Measurements from ENCODE around the gene DEFB128. TPM values are rescaled to one million over a fixed set of nuclear protein-coding genes. Genes with fewer than 3 reads are reported as not detected.

Gene DEFB128
- total and polyA plus RNA-seq, 2 of the 4 experiments (the other 2 are of a cell fraction) = not detected

DNA sequence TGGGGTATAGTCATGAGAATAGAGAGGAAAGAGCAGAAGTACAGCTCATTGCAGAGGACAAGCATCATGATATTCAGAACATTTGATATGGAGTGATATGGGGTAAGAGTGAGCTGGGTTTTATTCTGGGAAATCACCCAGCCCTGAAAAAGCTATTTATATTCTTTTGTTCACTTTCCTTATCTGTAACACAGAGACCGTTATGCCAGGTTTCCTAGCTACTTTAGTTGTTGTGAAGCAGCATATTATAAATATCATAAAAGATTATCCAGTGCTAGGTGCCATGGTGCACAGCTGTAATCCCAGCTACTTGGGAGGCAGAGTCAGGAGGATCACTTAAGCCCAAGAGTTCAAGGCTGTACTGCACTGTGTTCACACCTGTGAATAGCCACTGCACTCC lies 27.8 kb upstream of the DEFB128 start:
- no peak for ATAC-seq (ENCODE audit: low read depth)
- WGBS, 2 experiments (ENCODE audit: extremely low coverage in 2 of 2, insufficient read length in 1 of 2) = no CpG with 5 or more reads among the region's 1 CpG

More for the DNA sequence above, 27.8 kb upstream of the DEFB128 start:
- H2BK15ac ChIP-seq (ENCODE audit: low read depth, low read length) = no peak overlapping the region
- H2AFZ ChIP-seq (replicated peaks; ENCODE audit: low read length, poor library complexity) = no peak overlapping the region
- DNase-seq = no peak
- ChIA-PET CTCF (no interaction called here), POLR2A (ENCODE audit: unreplicated experiment) (no interaction called here)
- TF ChIP-seq, protein P1, sequence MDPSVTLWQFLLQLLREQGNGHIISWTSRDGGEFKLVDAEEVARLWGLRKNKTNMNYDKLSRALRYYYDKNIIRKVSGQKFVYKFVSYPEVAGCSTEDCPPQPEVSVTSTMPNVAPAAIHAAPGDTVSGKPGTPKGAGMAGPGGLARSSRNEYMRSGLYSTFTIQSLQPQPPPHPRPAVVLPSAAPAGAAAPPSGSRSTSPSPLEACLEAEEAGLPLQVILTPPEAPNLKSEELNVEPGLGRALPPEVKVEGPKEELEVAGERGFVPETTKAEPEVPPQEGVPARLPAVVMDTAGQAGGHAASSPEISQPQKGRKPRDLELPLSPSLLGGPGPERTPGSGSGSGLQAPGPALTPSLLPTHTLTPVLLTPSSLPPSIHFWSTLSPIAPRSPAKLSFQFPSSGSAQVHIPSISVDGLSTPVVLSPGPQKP (IDR thresholded peaks at IDR 0.05; ENCODE audit: borderline replicate concordance, low read depth, low read length) = no peak
- TF ChIP-seq FOS (IDR thresholded peaks at IDR 0.05; ENCODE audit: low read depth, low read length) = no peak
- TF ChIP-seq NFE2L2 (IDR thresholded peaks at IDR 0.05; ENCODE audit: low read depth, low read length) = no peak
- TF ChIP-seq CEBPB (IDR thresholded peaks at IDR 0.05; ENCODE audit: low read depth, low read length) = no peak
- no peak for TF ChIP-seq POLR2A (IDR thresholded peaks at IDR 0.05; ENCODE audit: low read depth, low read length)
- no peak overlapping the region for H3K4ac ChIP-seq (ENCODE audit: low read depth, low read length)
- BruUV-seq (replicated peaks) = no TSS peak
- H3K4me3 ChIP-seq (ENCODE audit: insufficient read depth, low read depth, low read length) = no peak overlapping the region
- no peak overlapping the region for H2AK9ac ChIP-seq (replicated peaks; ENCODE audit: low read depth, low read length, poor library complexity)
- no peak overlapping the region for H4K5ac ChIP-seq (ENCODE audit: low read depth, low read length)
- H3K4me1 ChIP-seq (ENCODE audit: control insufficient read depth, insufficient read depth, low read length) = no peaks in the 10 kb centered on the region
- peaks cover 7% of the 10 kb centered on the region for H3K27me3 ChIP-seq (ENCODE audit: control insufficient read depth, insufficient read depth, low read length)
- intact Hi-C loops (cut with micrococcal nuclease) (no loop called here), dilution Hi-C loops (cut with HindIII; ENCODE audit: low sequenced_read_pairs, unreplicated experiment) (no loop called here), in situ Hi-C loops (cut with MboI; ENCODE audit: low sequenced_read_pairs) (loop anchor here (10.0 kb wide), 1 partner anchor 118 kb away; no protein-coding TSS in a partner anchor)
- H3K27ac ChIP-seq (ENCODE audit: insufficient read depth, low read length) = no peak overlapping the region
- no peak overlapping the region for H3K14ac ChIP-seq (replicated peaks; ENCODE audit: low read depth, low read length)
- H3K36me3 ChIP-seq (ENCODE audit: control insufficient read depth, insufficient read depth, low read length) = no peaks in the 10 kb centered on the region
- H3K79me1 ChIP-seq (ENCODE audit: low read depth in 1 of 2, low read length in 2 of 2) = no peaks in the 10 kb centered on the region
- H3K9ac ChIP-seq (ENCODE audit: low read depth, low read length) = no peak overlapping the region
- no peak overlapping the region for H3K18ac ChIP-seq (ENCODE audit: low read depth, low read length)
- no peak overlapping the region for H3K56ac ChIP-seq (ENCODE audit: extremely low read depth, insufficient read depth, low read length)
- H2BK5ac ChIP-seq (ENCODE audit: low read depth, low read length, poor library complexity, severe bottlenecking) = no peak overlapping the region
- no peaks in the 10 kb centered on the region for H3K9me1 ChIP-seq (ENCODE audit: insufficient read depth, low read length)
- H3K4me2 ChIP-seq (ENCODE audit: low read depth, low read length) = no peak overlapping the region
- H3K23ac ChIP-seq (ENCODE audit: low read depth, low read length) = no peak overlapping the region
- H2BK20ac ChIP-seq (ENCODE audit: low read depth, low read length) = no peak overlapping the region
- H4K91ac ChIP-seq (ENCODE audit: insufficient read depth, low read depth, low read length) = no peak overlapping the region
- no peaks in the 10 kb centered on the region for H4K20me1 ChIP-seq (ENCODE audit: insufficient read depth, low read length)
- no peak overlapping the region for H2BK120ac ChIP-seq (ENCODE audit: low read depth, low read length)
- no peaks in the 10 kb centered on the region for H3K9me3 ChIP-seq (ENCODE audit: control insufficient read depth, insufficient read depth, low read length)
- no peak overlapping the region for H4K8ac ChIP-seq (ENCODE audit: low read depth in 2 of 2, low read length in 2 of 2)
- no peak overlapping the region for H2AK5ac ChIP-seq (ENCODE audit: low read depth, low read length)
